Measurements from ENCODE around the gene UBE2G1. TPM values are rescaled to one million over a fixed set of nuclear protein-coding genes. Genes with fewer than 3 reads are reported as not detected.

Gene UBE2G1
- total and polyA plus RNA-seq, 9 of the 15 experiments (the other 6 are each of a cell fraction or from before 2014, with no cell fraction given), result 10.1 to 65.9 (median 29.7) TPM

GRCh38 chr17:4411201-4411600, 44.7 kb upstream of the UBE2G1 start (continued):
- TF ChIP-seq MTF1 (CRISPR knock-in tag; IDR thresholded peaks at IDR 0.05; ENCODE audit: borderline replicate concordance) (no peak), THRAP3 (IDR thresholded peaks at IDR 0.05; ENCODE audit: borderline replicate concordance) (no peak), CHD2 (IDR thresholded peaks at IDR 0.05; ENCODE audit: low read depth, low read length) (no peak), MEIS2 (IDR thresholded peaks at IDR 0.05; ENCODE audit: partially characterized antibody) (peak; percentile 56), PBX2 (CRISPR knock-in tag; IDR thresholded peaks at IDR 0.05; ENCODE audit: low read depth) (no peak), PBX2 (tag; conservative IDR thresholded peaks at IDR 0.05; ENCODE audit: low read depth) (peak; percentile 43; the same call in 1 of the 2 replicates), FOXM1 (IDR thresholded peaks at IDR 0.05; ENCODE audit: low read depth) (no peak), FOXM1 (CRISPR knock-in tag; IDR thresholded peaks at IDR 0.05; ENCODE audit: low read depth) (no peak), MAFG (tag; conservative IDR thresholded peaks at IDR 0.05) (peak; percentile 78), ILK (tag; IDR thresholded peaks at IDR 0.05; ENCODE audit: borderline replicate concordance, low read depth) (no peak), ZNF124 (CRISPR knock-in tag; IDR thresholded peaks at IDR 0.05) (no peak), SP1 (CRISPR knock-in tag; IDR thresholded peaks at IDR 0.05) (no peak), AFF1 (IDR thresholded peaks at IDR 0.05; ENCODE audit: low read depth in 1 of 2, partially characterized antibody in 2 of 2) (no peak), U2AF2 (optimal IDR thresholded peaks at IDR 0.05; ENCODE audit: low read depth, low read length) (no peak), POU5F1 (IDR thresholded peaks at IDR 0.05; ENCODE audit: borderline replicate concordance, low read depth, low read length, partially characterized antibody) (no peak), ZNF263 (CRISPR knock-in tag; IDR thresholded peaks at IDR 0.05; ENCODE audit: borderline replicate concordance) (no peak), EP400 (IDR thresholded peaks at IDR 0.05) (no peak), SMARCE1 (IDR thresholded peaks at IDR 0.05) (peak; percentile 83), E4F1 (CRISPR knock-in tag; IDR thresholded peaks at IDR 0.05; ENCODE audit: borderline replicate concordance) (no peak)

Measured in K562 (cell line).